GM13976 (cell line): ENCODE data around the gene IL11.

Experiments used
- DNase-seq: peaks from one replicate; pipeline ENCODE4 v3.0.0; 2012; ENCODE audit warnings: low spot score
- CTCF ChIP-seq: IDR thresholded peaks from 2 replicates; pipeline ENCODE4 v1.5.1; 2012; ENCODE audit warnings: borderline replicate concordance, mild to moderate bottlenecking; ENCODE audit not compliant: insufficient read depth; ENCODE audit errors: extremely low read depth, missing control alignments, control extremely low read depth
- in situ Hi-C: fragments of 300-500 bp; cut with MboI; formaldehyde crosslinking; loops from one replicate; pipeline ENCODE4 v1.12.0; 2022; ENCODE audit warnings: low sequenced_read_pairs, mixed read lengths, inconsistent platforms; ENCODE audit not compliant: unreplicated experiment

Gene IL11

GRCh38 chr19:55376241-55376933 lies 6.1 kb upstream of the IL11 start, which contains the start of gene TMEM190:
Gene TMEM190 (plus strand): TSS chr19:55376826. CDS start chr19:55376854, 28 bp downstream.
- DNase-seq = no peak
- in situ Hi-C loops = no loop called here
- TF ChIP-seq CTCF = no peak

- in situ Hi-C loops = no loop called here
- TF ChIP-seq CTCF = no peak
- DNase-seq = peak; percentile 44
Observed at GRCh38 chr19:55373993-55374757, 3.9 kb upstream of the IL11 start.

DNA sequence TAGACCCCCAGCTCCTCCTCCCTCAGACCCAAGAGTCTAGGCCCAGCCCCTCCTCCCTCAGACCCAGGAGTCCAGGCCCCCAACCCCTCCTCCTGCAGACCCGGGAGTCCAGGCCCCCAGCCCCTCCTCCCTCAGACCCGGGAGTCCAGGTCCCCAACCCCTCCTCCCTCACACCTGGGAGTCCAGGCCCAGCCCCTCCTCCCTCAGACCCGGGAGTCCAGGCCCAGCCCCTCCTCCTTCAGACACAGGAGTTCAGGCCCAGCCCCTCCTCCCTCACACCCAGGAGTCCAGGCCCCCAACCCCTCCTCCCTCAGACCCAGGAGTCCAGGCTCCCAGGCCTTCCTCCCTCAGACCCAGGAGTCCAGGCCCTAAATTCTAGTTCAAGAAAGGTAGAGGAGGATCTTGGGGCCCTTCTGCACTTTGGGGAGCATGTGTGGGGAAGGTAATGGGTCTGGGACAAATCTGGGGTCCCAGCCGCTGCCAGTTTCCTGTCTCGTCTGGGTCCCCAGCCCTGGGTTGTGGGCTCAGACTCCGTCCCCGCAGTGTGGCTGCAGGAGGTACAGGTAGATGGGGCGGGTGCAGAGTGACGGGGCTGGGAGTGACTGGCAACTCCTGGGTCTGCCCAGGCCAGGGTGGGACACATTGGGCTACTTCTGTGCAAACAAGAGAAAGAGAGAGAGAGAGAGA lies 3.2 kb upstream of the IL11 start:
- DNase-seq = no peak
- TF ChIP-seq CTCF = no peak
- in situ Hi-C loops = no loop called here

DNA sequence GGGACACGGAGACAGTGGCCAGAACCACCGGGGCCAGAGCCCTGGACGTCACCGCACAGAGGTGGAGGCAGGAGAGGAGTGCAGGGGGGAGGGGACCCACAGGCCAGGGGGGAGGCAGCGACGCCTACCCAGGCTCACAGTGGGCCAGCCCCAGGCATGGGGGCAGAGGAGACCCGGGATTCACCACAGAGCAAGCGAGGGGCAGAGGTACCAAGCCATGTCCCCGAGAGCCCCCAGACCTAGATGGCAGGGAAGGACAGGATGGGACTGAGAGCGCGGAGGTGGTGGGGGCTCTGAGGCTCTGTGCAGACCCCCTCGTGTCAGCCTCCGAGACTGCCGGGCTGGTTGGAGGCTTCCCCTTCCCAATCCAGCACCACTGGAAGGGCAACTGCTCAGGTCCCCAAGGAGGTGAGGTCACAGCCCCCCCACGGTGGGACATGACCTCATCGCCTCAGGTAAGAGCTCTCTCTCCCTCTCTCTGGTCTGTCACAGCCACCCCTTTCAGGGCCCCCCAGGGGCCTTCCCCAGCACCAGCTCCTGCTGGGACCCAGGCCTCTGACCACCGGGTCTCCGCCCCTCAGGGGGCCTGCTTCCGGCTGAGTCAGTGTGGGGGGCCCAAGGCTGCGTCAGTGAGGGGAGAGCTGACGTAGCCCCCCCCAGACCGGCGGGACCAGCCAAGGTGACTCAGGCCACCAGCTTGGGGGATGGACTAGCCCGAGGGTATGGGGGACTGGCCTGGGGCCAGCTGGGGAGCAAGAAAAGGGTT lies 2.2 kb upstream of the IL11 start:
- DNase-seq = no peak
- in situ Hi-C loops = no loop called here
- no peak for TF ChIP-seq CTCF

- in situ Hi-C loops = no loop called here
- TF ChIP-seq CTCF = no peak
- DNase-seq = peak; percentile 71
Observed at GRCh38 chr19:55369653-55370304, 484 bp downstream of the IL11 start.
